ENCODE results near the gene PRPF19. TPM values are rescaled to one million over a fixed set of nuclear protein-coding genes. Genes with fewer than 3 reads are reported as not detected.
A peak's percentile ranks its signal among the peaks of the same experiment; 100 is the strongest.

The PRPF19 gene
- total and polyA plus RNA-seq, 2 of the 13 experiments (the other 11 are each of a cell fraction or from before 2014, with no cell fraction given): 27.4 to 91.1 TPM

DNA sequence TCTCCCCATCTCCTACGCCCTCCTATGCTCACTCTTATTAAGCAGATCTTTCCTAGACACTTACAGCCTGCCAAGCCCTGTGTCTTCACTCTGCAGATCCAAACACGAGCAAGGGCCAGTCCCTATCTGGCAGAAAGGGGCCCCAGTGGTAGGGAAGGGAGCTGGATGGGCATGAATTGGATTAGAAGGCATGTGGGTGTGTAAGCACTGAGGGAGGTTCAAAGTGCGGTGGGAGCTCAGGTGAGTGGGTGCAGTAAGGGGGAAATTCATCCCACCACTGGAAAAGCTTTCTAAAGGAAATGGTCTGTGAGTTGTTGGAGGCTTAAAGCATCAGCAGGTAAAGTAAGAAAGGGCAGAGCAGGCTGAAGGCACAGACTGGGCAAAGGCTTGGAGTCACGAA is 23.4 kb upstream of the PRPF19 start (continued):
- TF ChIP-seq, protein P1, sequence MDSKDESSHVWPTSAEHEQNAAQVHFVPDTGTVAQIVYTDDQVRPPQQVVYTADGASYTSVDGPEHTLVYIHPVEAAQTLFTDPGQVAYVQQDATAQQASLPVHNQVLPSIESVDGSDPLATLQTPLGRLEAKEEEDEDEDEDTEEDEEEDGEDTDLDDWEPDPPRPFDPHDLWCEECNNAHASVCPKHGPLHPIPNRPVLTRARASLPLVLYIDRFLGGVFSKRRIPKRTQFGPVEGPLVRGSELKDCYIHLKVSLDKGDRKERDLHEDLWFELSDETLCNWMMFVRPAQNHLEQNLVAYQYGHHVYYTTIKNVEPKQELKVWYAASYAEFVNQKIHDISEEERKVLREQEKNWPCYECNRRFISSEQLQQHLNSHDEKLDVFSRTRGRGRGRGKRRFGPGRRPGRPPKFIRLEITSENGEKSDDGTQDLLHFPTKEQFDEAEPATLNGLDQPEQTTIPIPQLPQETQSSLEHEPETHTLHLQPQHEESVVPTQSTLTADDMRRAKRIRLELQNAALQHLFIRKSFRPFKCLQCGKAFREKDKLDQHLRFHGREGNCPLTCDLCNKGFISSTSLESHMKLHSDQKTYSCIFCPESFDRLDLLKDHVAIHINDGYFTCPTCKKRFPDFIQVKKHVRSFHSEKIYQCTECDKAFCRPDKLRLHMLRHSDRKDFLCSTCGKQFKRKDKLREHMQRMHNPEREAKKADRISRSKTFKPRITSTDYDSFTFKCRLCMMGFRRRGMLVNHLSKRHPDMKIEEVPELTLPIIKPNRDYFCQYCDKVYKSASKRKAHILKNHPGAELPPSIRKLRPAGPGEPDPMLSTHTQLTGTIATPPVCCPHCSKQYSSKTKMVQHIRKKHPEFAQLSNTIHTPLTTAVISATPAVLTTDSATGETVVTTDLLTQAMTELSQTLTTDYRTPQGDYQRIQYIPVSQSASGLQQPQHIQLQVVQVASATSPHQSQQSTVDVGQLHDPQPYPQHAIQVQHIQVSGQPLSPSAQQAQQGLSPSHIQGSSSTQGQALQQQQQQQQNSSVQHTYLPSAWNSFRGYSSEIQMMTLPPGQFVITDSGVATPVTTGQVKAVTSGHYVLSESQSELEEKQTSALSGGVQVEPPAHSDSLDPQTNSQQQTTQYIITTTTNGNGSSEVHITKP (CRISPR knock-in tag; IDR thresholded peaks at IDR 0.05; ENCODE audit: low read depth): no peak
- TF ChIP-seq, protein P2, sequence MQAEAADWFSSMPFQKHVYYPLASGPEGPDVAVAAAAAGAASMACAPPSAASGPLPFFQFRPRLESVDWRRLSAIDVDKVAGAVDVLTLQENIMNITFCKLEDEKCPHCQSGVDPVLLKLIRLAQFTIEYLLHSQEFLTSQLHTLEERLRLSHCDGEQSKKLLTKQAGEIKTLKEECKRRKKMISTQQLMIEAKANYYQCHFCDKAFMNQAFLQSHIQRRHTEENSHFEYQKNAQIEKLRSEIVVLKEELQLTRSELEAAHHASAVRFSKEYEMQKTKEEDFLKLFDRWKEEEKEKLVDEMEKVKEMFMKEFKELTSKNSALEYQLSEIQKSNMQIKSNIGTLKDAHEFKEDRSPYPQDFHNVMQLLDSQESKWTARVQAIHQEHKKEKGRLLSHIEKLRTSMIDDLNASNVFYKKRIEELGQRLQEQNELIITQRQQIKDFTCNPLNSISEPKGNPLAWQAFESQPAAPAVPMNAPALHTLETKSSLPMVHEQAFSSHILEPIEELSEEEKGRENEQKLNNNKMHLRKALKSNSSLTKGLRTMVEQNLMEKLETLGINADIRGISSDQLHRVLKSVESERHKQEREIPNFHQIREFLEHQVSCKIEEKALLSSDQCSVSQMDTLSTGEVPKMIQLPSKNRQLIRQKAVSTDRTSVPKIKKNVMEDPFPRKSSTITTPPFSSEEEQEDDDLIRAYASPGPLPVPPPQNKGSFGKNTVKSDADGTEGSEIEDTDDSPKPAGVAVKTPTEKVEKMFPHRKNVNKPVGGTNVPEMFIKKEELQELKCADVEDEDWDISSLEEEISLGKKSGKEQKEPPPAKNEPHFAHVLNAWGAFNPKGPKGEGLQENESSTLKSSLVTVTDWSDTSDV (CRISPR knock-in tag; IDR thresholded peaks at IDR 0.05): no peak
- no peak for TF ChIP-seq TSC22D2 (CRISPR knock-in tag; IDR thresholded peaks at IDR 0.05; ENCODE audit: borderline replicate concordance)

DNA sequence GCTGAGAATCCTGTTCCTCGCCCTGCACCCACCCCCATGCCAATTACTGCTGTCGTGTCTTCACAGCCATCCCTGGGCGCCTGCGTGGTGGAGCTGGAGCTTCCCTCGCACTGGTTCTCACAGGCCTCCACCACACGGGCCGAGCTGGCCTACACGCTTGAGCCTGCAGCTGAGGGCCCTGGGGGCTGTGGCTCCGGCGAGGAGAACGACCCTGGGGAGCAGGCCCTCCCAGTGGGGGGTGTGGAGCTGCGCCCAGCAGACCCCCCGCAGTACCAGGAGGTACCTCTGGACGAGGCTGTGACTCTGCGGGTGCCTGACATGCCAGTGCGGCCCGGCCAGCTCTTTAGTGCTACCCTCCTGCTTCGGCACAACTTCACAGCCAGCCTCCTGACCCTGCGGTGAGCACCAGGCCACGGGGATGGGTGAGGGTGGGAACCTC is 22.2 kb upstream of the PRPF19 start:
- no peak overlapping the region for H3K9ac ChIP-seq (ENCODE audit: insufficient read depth, low read depth, low read length)
- CTCF ChIA-PET (ENCODE audit: low intra/inter-chr PET ratio, low total read pairs): no interaction called here

More for the DNA sequence above, 22.2 kb upstream of the PRPF19 start:
- Histone ChIP-seq H3K4me3 (replicated peaks in 1 of 3; ENCODE audit: insufficient read depth in 1 of 3, low read depth in 2 of 3, low read length in 3 of 3) (no peak overlapping the region), H4K20me1 (ENCODE audit: insufficient read depth, low read length) (no peaks in the 10 kb centered on the region), H3K4me2 (ENCODE audit: low read depth, low read length) (no peak overlapping the region), H3K4me1 (ENCODE audit: insufficient read depth, low read length) (peaks cover 28% of the 10 kb centered on the region), H2AFZ (ENCODE audit: low read length) (no peak overlapping the region), H3K79me2 (ENCODE audit: insufficient read depth, low read length) (no peaks in the 10 kb centered on the region), H3K36me3 (replicated peaks in 1 of 2; ENCODE audit: control insufficient read depth in 1 of 2, insufficient read depth in 2 of 2, low read length in 2 of 2) (peaks cover 3 to 4% of the 10 kb centered on the region in 2 experiments; a peak in 3 of 5 replicates), H3K27ac (ENCODE audit: extremely low read length, insufficient read depth, low read length) (no peak overlapping the region), H3K9me3 (ENCODE audit: low read length) (no peaks in the 10 kb centered on the region), H3K27me3 (ENCODE audit: control insufficient read depth in 1 of 2, insufficient read depth in 2 of 2, low read length in 2 of 2) (no peaks in the 10 kb centered on the region)
- POLR2A ChIA-PET: no interaction called here
- DNase-seq (ENCODE audit: low spot score): no peak
- no peak for FAIRE-seq
- ATAC-seq: no peak
- TF ChIP-seq RBFOX2 (IDR thresholded peaks at IDR 0.05; ENCODE audit: low read depth, low read length) (0 out of 2 replicates have a peak, but pooled peaks have one; percentile 21), REXO4 (CRISPR knock-in tag; IDR thresholded peaks at IDR 0.05; ENCODE audit: borderline replicate concordance) (no peak), AGO2 (optimal IDR thresholded peaks at IDR 0.05; ENCODE audit: low read depth, low read length) (peak; percentile 30)
- intact Hi-C loops (cut with micrococcal nuclease; ENCODE audit: unreplicated experiment) (no loop called here), in situ Hi-C loops (cut with HindIII; ENCODE audit: extremely low pct_ligation_motif_present, low pct_unique_long_range_greater_than_20kb) (no loop called here)
- BruUV-seq (replicated peaks): no TSS peak
- WGBS (ENCODE audit: low lambda C conversion rate): 97% methylated on average over 7 of the region's 20 CpGs

All from HepG2 (cell line).